Peyer's patch (tissue), 4 donors: ENCODE results near the gene NFE2L1. TPM values are rescaled to one million over a fixed set of nuclear protein-coding genes. Genes with fewer than 3 reads are reported as not detected.
"Not testable (repeated sequence)": the region's sequence is repeated elsewhere in the genome, so short reads cannot be mapped to it uniquely, and the experiment has no call there.

ENCODE experiments used
- DNase-seq, 3 donors: peaks; one replicate each; pipeline ENCODE4 v3.0.0-alpha.2; 2017 to 2019
- H3K27ac ChIP-seq, 4 donors: fragments of 200-600 bp; sonication (generic); one replicate each; pipeline ENCODE4 v1.5.1; 2016 to 2019
- H3K27me3 ChIP-seq, 2 donors: fragments of 200-600 bp; sonication (generic); one replicate each; pipeline ENCODE4 v1.5.1; 2019
- H3K36me3 ChIP-seq, 3 donors: fragments of 200-600 bp; sonication (generic); one replicate each; pipeline ENCODE4 v1.5.1; 2016 to 2019
- H3K4me1 ChIP-seq, 4 donors: fragments of 200-600 bp; sonication (generic); one replicate each; pipeline ENCODE4 v1.5.1; 2016 to 2019
- H3K4me3 ChIP-seq, 4 donors: fragments of 200-600 bp; sonication (generic); 1 replicate in 3 of 4; 2 replicates in 1 of 4; pipeline ENCODE4 v1.5.1; 2016 to 2019; ENCODE audit warnings: mild to moderate bottlenecking in 1 of 4
- H3K9me3 ChIP-seq, 4 donors: fragments of 200-600 bp; sonication (generic); one replicate each; pipeline ENCODE4 v1.5.1; 2016 to 2019; ENCODE audit warnings: mild to moderate bottlenecking in 1 of 4
- CTCF ChIP-seq, 6 experiments: fragments of 450-650 bp in 4 of 6; fragments of 200-600 bp in 2 of 6; sonication (generic) in 1 of 6; IDR thresholded peaks; one replicate each; pipeline ENCODE4 v1.5.1; 2017 to 2019; ENCODE audit warnings: antibody characterized with exemption in 6 of 6, mild to moderate bottlenecking in 3 of 6, moderate library complexity in 1 of 6
- POLR2A ChIP-seq, 2 donors: fragments of 450-650 bp; IDR thresholded peaks; one replicate each; pipeline ENCODE4 v1.5.1; 2017; ENCODE audit warnings: antibody characterized with exemption in 2 of 2, mild to moderate bottlenecking in 2 of 2, moderate library complexity in 2 of 2
- total RNA-seq, 4 donors: library from RNA; depleted of rRNA; stranded (reverse); fragments of >200 nt; gene quantifications; one replicate each; pipeline ENCODE4 v1.1.0, GENCODE V29; 2016

NFE2L1 gene
- total RNA-seq, 4 donors from 2014 or later, result 89.1 to 228 (median 217) TPM

- no peak for DNase-seq
- peaks cover 0 to 5% (median 0%) of the 10 kb centered on the region in 4 donors for H3K4me1 ChIP-seq
- TF ChIP-seq POLR2A (IDR thresholded peaks at IDR 0.05) (no peak), CTCF (IDR thresholded peaks at IDR 0.05) (no peak)
- no peak overlapping the region for H3K27ac ChIP-seq
- H3K9me3 ChIP-seq, result no peaks in the 10 kb centered on the region
- no peaks in the 10 kb centered on the region for H3K27me3 ChIP-seq
- H3K4me3 ChIP-seq, result no peak overlapping the region
- H3K36me3 ChIP-seq, result no peaks in the 10 kb centered on the region
Measured at GRCh38 chr17:48031966-48032365, 16.2 kb upstream of the NFE2L1 start.

GRCh38 chr17:48034734-48035133 lies 13.4 kb upstream of the NFE2L1 start:
- DNase-seq, H3K27me3 ChIP-seq, H3K36me3 ChIP-seq: not testable (repeated sequence)

DNA sequence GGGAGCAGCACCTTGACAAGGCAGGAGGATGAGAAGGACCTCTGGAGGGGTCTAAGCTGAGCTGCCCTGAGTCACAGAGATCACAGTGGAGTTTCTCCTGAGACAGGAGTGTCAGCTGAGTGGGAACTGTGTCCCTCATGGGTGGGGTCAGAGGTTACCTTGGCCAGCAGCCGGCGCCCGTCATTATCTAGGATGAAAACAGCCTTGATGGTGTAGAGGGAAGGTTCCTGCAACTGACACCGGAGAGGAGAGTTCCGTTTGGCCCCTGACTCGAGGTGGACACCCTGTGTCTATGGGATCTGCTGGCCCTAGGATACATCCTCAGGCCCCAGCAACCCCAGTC lies 11.5 kb upstream of the NFE2L1 start:
- no peaks in the 10 kb centered on the region for H3K36me3 ChIP-seq
- peak overlapping the region in 3 of 4 donors; percentile 53 to 77 (median 57) for H3K4me3 ChIP-seq
- no peak for TF ChIP-seq POLR2A (IDR thresholded peaks at IDR 0.05)
- no peak for TF ChIP-seq CTCF (IDR thresholded peaks at IDR 0.05)
- H3K27me3 ChIP-seq, result no peaks in the 10 kb centered on the region
- H3K9me3 ChIP-seq, result no peaks in the 10 kb centered on the region
- H3K4me1 ChIP-seq, result peaks cover 0 to 12% (median 2%) of the 10 kb centered on the region in 4 donors
- DNase-seq, result no peak
- peak overlapping the region in 1 of 4 donors; percentile 63 for H3K27ac ChIP-seq

More at GRCh38 chr17:48034734-48035133, 13.4 kb upstream of the NFE2L1 start:
- peaks cover 0 to 12% (median 2%) of the 10 kb centered on the region in 4 donors for H3K4me1 ChIP-seq
- not testable (repeated sequence) for H3K9me3 ChIP-seq, H3K4me3 ChIP-seq, H3K27ac ChIP-seq

DNA sequence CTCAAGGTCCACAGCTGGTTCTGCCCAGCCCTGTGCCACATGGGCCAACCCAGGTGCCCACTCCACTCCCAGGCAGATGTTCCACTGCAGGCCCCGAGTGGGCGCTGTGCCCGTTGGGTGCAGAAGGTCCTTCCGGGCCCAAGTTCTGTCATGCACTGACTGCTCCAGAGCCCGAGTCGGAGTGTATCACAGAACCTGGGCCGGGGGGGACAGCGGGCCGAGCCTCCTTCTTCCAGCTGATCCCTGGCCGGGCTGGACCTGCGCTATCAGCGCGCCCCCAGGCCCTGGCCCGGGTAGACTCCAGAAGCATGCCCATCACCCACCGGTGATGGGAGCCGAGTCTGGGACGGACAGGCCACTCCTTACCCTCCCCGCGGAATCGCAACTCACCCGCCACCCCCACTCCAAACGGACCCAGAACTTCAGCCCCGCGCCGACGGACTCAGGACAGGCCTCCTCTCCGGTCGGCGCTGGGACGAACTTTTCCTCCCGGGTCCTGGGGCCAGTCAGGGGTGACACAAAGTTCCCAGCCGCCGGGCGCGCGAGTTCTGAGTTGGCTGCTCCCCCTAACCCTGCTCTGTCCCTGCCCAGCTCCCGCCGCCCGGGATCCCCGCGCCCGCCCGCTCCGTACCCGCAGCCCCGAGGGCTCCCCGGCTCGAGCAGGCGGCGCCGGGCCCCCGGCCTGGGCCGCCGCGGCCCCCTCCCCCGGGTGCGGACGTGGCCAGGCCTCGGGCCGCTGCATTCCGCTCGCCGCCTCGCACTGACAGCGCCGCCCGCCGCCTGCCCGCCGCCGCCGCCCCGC lies 10.9 kb upstream of the NFE2L1 start, which contains the start of gene COPZ2:
TSS of gene COPZ2 (minus strand) at position 762 of the 802 bp plus-strand sequence. CDS start at position 742, 20 bp downstream.
- Histone ChIP-seq H3K27me3 (no peaks in the 10 kb centered on the region), H3K9me3 (no peaks in the 10 kb centered on the region)

DNA sequence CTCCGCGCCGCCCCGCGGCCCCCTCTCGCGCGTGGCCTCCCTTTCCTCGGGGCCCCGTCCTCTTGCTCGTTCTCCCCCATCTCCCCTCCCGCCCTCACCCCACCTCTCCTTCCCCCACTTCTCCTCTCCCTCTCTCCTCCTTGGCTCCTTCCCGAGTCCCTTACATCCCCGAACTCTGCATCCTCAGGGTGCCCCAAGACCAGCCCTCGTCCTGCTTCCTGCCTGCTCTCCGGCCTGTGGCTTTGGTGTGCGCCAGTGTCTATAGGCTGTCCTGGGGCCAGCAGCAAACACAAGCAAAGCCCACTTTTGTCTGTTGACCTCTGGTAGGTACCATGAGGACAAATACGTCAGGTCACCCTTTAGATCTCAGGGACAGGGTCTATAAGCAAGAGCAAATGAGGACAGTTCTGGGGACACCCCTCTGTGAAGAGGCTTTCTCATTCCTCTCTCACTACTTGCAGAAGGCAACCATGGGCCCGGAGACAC lies 10.3 kb upstream of the NFE2L1 start:
- DNase-seq, result no peak
- Histone ChIP-seq H3K9me3 (no peaks in the 10 kb centered on the region), H3K27me3 (no peaks in the 10 kb centered on the region), H3K4me3 (peak overlapping the region; percentile 52 to 77 (median 55)), H3K36me3 (no peaks in the 10 kb centered on the region), H3K4me1 (peaks cover 0 to 12% (median 2%) of the 10 kb centered on the region in 4 donors), H3K27ac (peak overlapping the region in 2 of 4 donors; percentile 23 to 52)
- TF ChIP-seq CTCF (IDR thresholded peaks at IDR 0.05) (no peak), POLR2A (IDR thresholded peaks at IDR 0.05) (no peak)

More for the DNA sequence above, 10.9 kb upstream of the NFE2L1 start, which contains the start of gene COPZ2:
- Histone ChIP-seq H3K27ac (peak within 1 kb of the TSS; percentile 27 to 63 (median 56)), H3K36me3 (no peaks in the 10 kb centered on the region), H3K4me3 (peak within 1 kb of the TSS; percentile 52 to 77 (median 55)), H3K4me1 (peaks cover 0 to 12% (median 2%) of the 10 kb centered on the region in 4 donors)
- peak in 2 of 3 donors; percentile 74 to 82 for DNase-seq
- TF ChIP-seq CTCF (IDR thresholded peaks at IDR 0.05) (peak; percentile 41 to 67 (median 57)), POLR2A (IDR thresholded peaks at IDR 0.05) (no peak)

- TF ChIP-seq POLR2A (IDR thresholded peaks at IDR 0.05) (no peak), CTCF (IDR thresholded peaks at IDR 0.05) (no peak)
- Histone ChIP-seq H3K27me3 (no peaks in the 10 kb centered on the region), H3K4me3 (no peak overlapping the region), H3K27ac (no peak overlapping the region), H3K4me1 (peaks cover 0 to 12% (median 2%) of the 10 kb centered on the region in 4 donors), H3K9me3 (no peaks in the 10 kb centered on the region), H3K36me3 (no peaks in the 10 kb centered on the region)
- no peak for DNase-seq
Measured at GRCh38 chr17:48038687-48039086, 9.5 kb upstream of the NFE2L1 start.
